ENCODE data around the gene TRIM65. TPM values are rescaled to one million over a fixed set of nuclear protein-coding genes. Genes with fewer than 3 reads are reported as not detected.

Gene TRIM65
- total and polyA plus RNA-seq, 7 experiments from 2014 or later: 14.9 to 37.7 (median 29.6) TPM

- intact Hi-C loops (cut with micrococcal nuclease): loop anchor here in 1 of 2 donors (2.0 kb wide), 1 partner anchor 16 kb away; no protein-coding TSS in a partner anchor
- H3K4me1 Mint-ChIP-seq: peaks cover 17 to 51% (median 24%) of the 10 kb centered on the region in 7 donors
- no peaks in the 10 kb centered on the region for H3K27me3 ChIP-seq (ENCODE audit: control insufficient read depth in 2 of 2, insufficient read depth in 2 of 2, low read length in 2 of 2)
- no peaks in the 10 kb centered on the region for H3K9me3 ChIP-seq (ENCODE audit: control insufficient read depth in 2 of 3, low read length in 3 of 3)
- H3K36me3 Mint-ChIP-seq: peaks cover 0 to 36% (median 6%) of the 10 kb centered on the region in 5 donors
- H3K4me1 ChIP-seq (ENCODE audit: control insufficient read depth in 2 of 2, insufficient read depth in 2 of 2, low read length in 2 of 2): peaks cover 15 to 25% of the 10 kb centered on the region in 2 donors
- no peak overlapping the region for H3K4me3 ChIP-seq (ENCODE audit: low read length)
- H3K4me3 Mint-ChIP-seq: no peak overlapping the region
- H3K27ac ChIP-seq (ENCODE audit: low read depth, low read length): no peak overlapping the region
- DNase-seq: no peak
- H3K27me3 Mint-ChIP-seq: no peaks in the 10 kb centered on the region
- peaks cover 13 to 62% (median 24%) of the 10 kb centered on the region in 3 experiments for H3K36me3 ChIP-seq (ENCODE audit: control insufficient read depth in 2 of 3, insufficient read depth in 3 of 3, low read length in 3 of 3)
- POLR2A ChIA-PET: interaction anchor here (1.2 to 16.6 kb wide), 6 partner anchors 16 to 73 kb away, joined by 3 to 238 read pairs (median 24); partner anchors contain the start of genes TRIM65 and UNK
- H3K27ac Mint-ChIP-seq: peak overlapping the region in 1 of 9 donors; percentile 18
- no peaks in the 10 kb centered on the region for H3K9me3 Mint-ChIP-seq
- CTCF ChIA-PET: interaction anchor here (0.9 kb wide), 1 partner anchor 56 kb away, joined by 3 read pairs; no protein-coding TSS in a partner anchor
- no peak for ATAC-seq
Measured at GRCh38 chr17:75849279-75849646, 47.5 kb downstream of the TRIM65 start.

GRCh38 chr17:75848523-75849278 is 48.0 kb downstream of the TRIM65 start:
- Histone ChIP-seq H3K27ac (ENCODE audit: low read depth, low read length) (peak overlapping the region; percentile 36), H3K4me3 (ENCODE audit: low read length) (no peak overlapping the region), H3K36me3 (ENCODE audit: control insufficient read depth in 2 of 3, insufficient read depth in 3 of 3, low read length in 3 of 3) (peaks cover 13 to 62% (median 24%) of the 10 kb centered on the region in 3 experiments), H3K27me3 (ENCODE audit: control insufficient read depth in 2 of 2, insufficient read depth in 2 of 2, low read length in 2 of 2) (no peaks in the 10 kb centered on the region), H3K9me3 (ENCODE audit: control insufficient read depth in 2 of 3, low read length in 3 of 3) (no peaks in the 10 kb centered on the region), H3K4me1 (ENCODE audit: control insufficient read depth in 2 of 2, insufficient read depth in 2 of 2, low read length in 2 of 2) (peaks cover 15 to 23% of the 10 kb centered on the region in 2 donors)
- ChIA-PET POLR2A (interaction anchor here (0.9 to 16.6 kb wide), 9 partner anchors 10 to 95 kb away, joined by 4 to 238 read pairs (median 6); partner anchors contain the start of genes GALK1, TRIM65 and UNK), CTCF (interaction anchor here (0.9 to 2.9 kb wide), 4 partner anchors 57 to 95 kb away, joined by 3 to 9 read pairs (median 6); partner anchors contain the start of gene GALK1)
- Mint-ChIP-seq H3K4me3 (peak overlapping the region in 2 of 10 donors; percentile 6 to 13), H3K27me3 (no peaks in the 10 kb centered on the region), H3K9me3 (no peaks in the 10 kb centered on the region), H3K4me1 (peaks cover 14 to 47% (median 24%) of the 10 kb centered on the region in 7 donors), H3K27ac (peak overlapping the region in 8 of 9 donors; percentile 5 to 83 (median 62)), H3K36me3 (peaks cover 0 to 36% (median 6%) of the 10 kb centered on the region in 5 donors)
- intact Hi-C loops (cut with micrococcal nuclease): loop anchor here in 1 of 2 donors (1.0 to 2.0 kb wide), 2 partner anchors 16 to 83 kb away; partner anchors contain the start of gene GALK1
- DNase-seq: peak; percentile 58 to 77 (median 73)
- ATAC-seq: no peak

- no peak for ATAC-seq
Measured at GRCh38 chr17:75847614-75848522, 48.9 kb downstream of the TRIM65 start.

GRCh38 chr17:75846692-75847613 is 49.8 kb downstream of the TRIM65 start:
- Histone ChIP-seq H3K27me3 (ENCODE audit: control insufficient read depth in 2 of 2, insufficient read depth in 2 of 2, low read length in 2 of 2) (no peaks in the 10 kb centered on the region), H3K9me3 (ENCODE audit: control insufficient read depth in 2 of 3, low read length in 3 of 3) (no peaks in the 10 kb centered on the region), H3K36me3 (ENCODE audit: control insufficient read depth in 2 of 3, insufficient read depth in 3 of 3, low read length in 3 of 3) (peaks cover 13 to 73% (median 24%) of the 10 kb centered on the region in 3 experiments), H3K27ac (ENCODE audit: low read depth, low read length) (no peak overlapping the region), H3K4me3 (ENCODE audit: low read length) (no peak overlapping the region), H3K4me1 (ENCODE audit: control insufficient read depth in 2 of 2, insufficient read depth in 2 of 2, low read length in 2 of 2) (peaks cover 21 to 29% of the 10 kb centered on the region in 2 donors)
- no peaks in the 10 kb centered on the region for H3K9me3 Mint-ChIP-seq
- ATAC-seq (no peak), DNase-seq (no peak)
- ChIA-PET POLR2A (interaction anchor here (0.5 to 16.6 kb wide), 12 partner anchors 8 to 605 kb away, joined by 3 to 238 read pairs (median 6); partner anchors contain the start of genes GALK1, TRIM65, UNK and WBP2), CTCF (interaction anchor here (0.6 to 3.3 kb wide), 7 partner anchors 8 to 101 kb away, joined by 3 to 17 read pairs (median 4); partner anchors contain the start of genes GALK1 and WBP2)
- peaks cover 4 to 39% (median 20%) of the 10 kb centered on the region in 7 donors for H3K4me1 Mint-ChIP-seq
- H3K4me3 Mint-ChIP-seq: peak overlapping the region in 1 of 10 donors; percentile 48
- peak overlapping the region in 1 of 9 donors; percentile 56 for H3K27ac Mint-ChIP-seq
- peaks cover 0 to 33% (median 10%) of the 10 kb centered on the region in 5 donors for H3K36me3 Mint-ChIP-seq
- no peaks in the 10 kb centered on the region for H3K27me3 Mint-ChIP-seq
- intact Hi-C loops (cut with micrococcal nuclease): no loop called here

More at GRCh38 chr17:75847614-75848522, 48.9 kb downstream of the TRIM65 start:
- H3K9me3 ChIP-seq (ENCODE audit: control insufficient read depth in 2 of 3, low read length in 3 of 3): no peaks in the 10 kb centered on the region
- intact Hi-C loops (cut with micrococcal nuclease): loop anchor here in 1 of 2 donors (1.0 to 2.0 kb wide), 2 partner anchors 15 to 83 kb away; partner anchors contain the start of gene GALK1
- H3K4me3 ChIP-seq (ENCODE audit: low read length): no peak overlapping the region
- ChIA-PET POLR2A (interaction anchor here (0.5 to 16.6 kb wide), 12 partner anchors 11 to 604 kb away, joined by 3 to 238 read pairs (median 6); partner anchors contain the start of genes GALK1, TRIM65 and UNK), CTCF (interaction anchor here (0.6 to 2.9 kb wide), 5 partner anchors 12 to 100 kb away, joined by 3 to 9 read pairs (median 4); partner anchors contain the start of gene GALK1)
- Mint-ChIP-seq H3K27me3 (no peaks in the 10 kb centered on the region), H3K4me3 (peak overlapping the region in 3 of 10 donors; percentile 6 to 34 (median 13)), H3K9me3 (no peaks in the 10 kb centered on the region), H3K27ac (peak overlapping the region in 8 of 9 donors; percentile 31 to 83 (median 62)), H3K4me1 (peaks cover 9 to 38% (median 22%) of the 10 kb centered on the region in 7 donors), H3K36me3 (peaks cover 0 to 36% (median 8%) of the 10 kb centered on the region in 5 donors)
- H3K27me3 ChIP-seq (ENCODE audit: control insufficient read depth in 2 of 2, insufficient read depth in 2 of 2, low read length in 2 of 2): no peaks in the 10 kb centered on the region
- no peak overlapping the region for H3K27ac ChIP-seq (ENCODE audit: low read depth, low read length)
- DNase-seq: no peak
- peaks cover 13 to 68% (median 24%) of the 10 kb centered on the region in 3 experiments for H3K36me3 ChIP-seq (ENCODE audit: control insufficient read depth in 2 of 3, insufficient read depth in 3 of 3, low read length in 3 of 3)
- H3K4me1 ChIP-seq (ENCODE audit: control insufficient read depth in 2 of 2, insufficient read depth in 2 of 2, low read length in 2 of 2): peaks cover 12 to 20% of the 10 kb centered on the region in 2 donors

- Histone ChIP-seq H3K36me3 (ENCODE audit: control insufficient read depth in 2 of 3, insufficient read depth in 3 of 3, low read length in 3 of 3) (peaks cover 11 to 67% (median 24%) of the 10 kb centered on the region in 3 experiments), H3K4me3 (ENCODE audit: low read length) (no peak overlapping the region), H3K4me1 (ENCODE audit: control insufficient read depth in 2 of 2, insufficient read depth in 2 of 2, low read length in 2 of 2) (peaks cover 21 to 30% of the 10 kb centered on the region in 2 donors), H3K27me3 (ENCODE audit: control insufficient read depth in 2 of 2, insufficient read depth in 2 of 2, low read length in 2 of 2) (no peaks in the 10 kb centered on the region), H3K27ac (ENCODE audit: low read depth, low read length) (peak overlapping the region; percentile 97), H3K9me3 (ENCODE audit: control insufficient read depth in 2 of 3, low read length in 3 of 3) (no peaks in the 10 kb centered on the region)
- H3K27me3 Mint-ChIP-seq: no peaks in the 10 kb centered on the region
- no peaks in the 10 kb centered on the region for H3K9me3 Mint-ChIP-seq
- intact Hi-C loops (cut with micrococcal nuclease): loop anchor here in 1 of 2 donors (2.0 kb wide), 1 partner anchor 15 kb away; no protein-coding TSS in a partner anchor
- H3K4me3 Mint-ChIP-seq: peak overlapping the region in 3 of 10 donors; percentile 33 to 69 (median 53)
- ATAC-seq: no peak
- DNase-seq: no peak
- H3K36me3 Mint-ChIP-seq: peaks cover 0 to 28% (median 10%) of the 10 kb centered on the region in 5 donors
- ChIA-PET CTCF (interaction anchor here (0.9 to 3.3 kb wide), 6 partner anchors 9 to 165 kb away, joined by 3 to 17 read pairs (median 6); partner anchors contain the start of gene WBP2), POLR2A (interaction anchor here (1.0 to 16.6 kb wide), 9 partner anchors 9 to 70 kb away, joined by 4 to 238 read pairs (median 38); partner anchors contain the start of genes TRIM65, UNK and WBP2)
- peak overlapping the region in 6 of 9 donors; percentile 28 to 82 (median 72) for H3K27ac Mint-ChIP-seq
- peaks cover 4 to 36% (median 19%) of the 10 kb centered on the region in 7 donors for H3K4me1 Mint-ChIP-seq
Measured at GRCh38 chr17:75845933-75846691, 50.6 kb downstream of the TRIM65 start.
